GM12875 (cell line): ENCODE data around the gene NDST1.

ENCODE experiments used
- H3K4me3 ChIP-seq: one replicate; pipeline ENCODE4 v1.5.1; 2011; ENCODE audit warnings: low read depth, low read length, control low read depth
- CTCF ChIP-seq: IDR thresholded peaks from 2 replicates; pipeline ENCODE4 v1.5.1; 2011; ENCODE audit warnings: low read depth, mild to moderate bottlenecking, control low read depth, inconsistent platforms, low read length, moderate library complexity, borderline replicate concordance; ENCODE audit not compliant: insufficient read depth

NDST1 gene

GRCh38 chr5:150606476-150606875 lies 98.5 kb downstream of the NDST1 start:
- no peak for TF ChIP-seq CTCF
- no peak overlapping the region for H3K4me3 ChIP-seq

GRCh38 chr5:150607105-150607504 lies 99.2 kb downstream of the NDST1 start:
- TF ChIP-seq CTCF, result no peak
- no peak overlapping the region for H3K4me3 ChIP-seq
